LHCN-M2 (cell line): ENCODE measurements around the gene REST. TPM values are rescaled to one million over a fixed set of nuclear protein-coding genes. Genes with fewer than 3 reads are reported as not detected.
"Not testable (repeated sequence)": the region's sequence is repeated elsewhere in the genome, so short reads cannot be mapped to it uniquely, and the experiment has no call there.

Experiments
- DNase-seq: peaks from one replicate; pipeline ENCODE4 v3.0.0-alpha.2; 2012; ENCODE audit warnings: low read depth
- total RNA-seq: library from RNA; depleted of rRNA; stranded (reverse); fragments of >200 nt; gene quantifications from 2 replicates; pipeline ENCODE4 v1.2.3, GENCODE V29; 2014

The REST gene
- total RNA-seq, 1 experiment from 2014 or later: 34.4 TPM

GRCh38 chr4:56909086-56909894, 1.6 kb downstream of the REST start:
- DNase-seq: peak; percentile 54

- DNase-seq: no peak
Measured at GRCh38 chr4:56910172-56910967, 2.7 kb downstream of the REST start.

GRCh38 chr4:56914336-56914735, 6.6 kb downstream of the REST start:
- no peak for DNase-seq

GRCh38 chr4:56914977-56915376, 7.3 kb downstream of the REST start:
- DNase-seq: not testable (repeated sequence)

- no peak for DNase-seq
Measured at GRCh38 chr4:56927196-56927595, 19.5 kb downstream of the REST start.

GRCh38 chr4:56930638-56931037, 22.9 kb downstream of the REST start:
- no peak for DNase-seq

- no peak for DNase-seq
Measured at GRCh38 chr4:56931924-56932323, 24.2 kb downstream of the REST start.

GRCh38 chr4:56937262-56937661, 29.6 kb downstream of the REST start:
- peak; percentile 88 for DNase-seq

GRCh38 chr4:56939826-56940225, 32.1 kb downstream of the REST start:
- not testable (repeated sequence) for DNase-seq

- no peak for DNase-seq
Measured at GRCh38 chr4:56940403-56940802, 32.7 kb downstream of the REST start.

GRCh38 chr4:56940971-56941370, 33.3 kb downstream of the REST start:
- no peak for DNase-seq

GRCh38 chr4:56941403-56941802, 33.7 kb downstream of the REST start:
- no peak for DNase-seq

GRCh38 chr4:56953680-56954520, 46.2 kb downstream of the REST start:
- DNase-seq: no peak

- peak; percentile 95 for DNase-seq
Measured at GRCh38 chr4:56958111-56958517, 50.4 kb downstream of the REST start.

- DNase-seq: no peak
Measured at GRCh38 chr4:56959100-56959499, 51.4 kb downstream of the REST start.

GRCh38 chr4:56961107-56961500, 53.4 kb downstream of the REST start:
- no peak for DNase-seq

- DNase-seq: no peak
Measured at GRCh38 chr4:56971383-56971782, 63.7 kb downstream of the REST start.

- no peak for DNase-seq
Measured at GRCh38 chr4:56972389-56972788, 64.7 kb downstream of the REST start.

- DNase-seq: no peak
Measured at GRCh38 chr4:56972809-56973208, 65.1 kb downstream of the REST start.

- no peak for DNase-seq
Measured at GRCh38 chr4:56973336-56973735, 65.6 kb downstream of the REST start.

- no peak for DNase-seq
Measured at GRCh38 chr4:56976283-56976836, 68.7 kb downstream of the REST start.
